IMR-90 (cell line): ENCODE data around the gene TULP4. TPM values are rescaled to one million over a fixed set of nuclear protein-coding genes. Genes with fewer than 3 reads are reported as not detected.

Source experiments
- ATAC-seq: fragments of 200-7000 bp; cut with Tn5 transposase; 2 replicates; pipeline ENCODE4 v1.9.1; 2020; ENCODE audit warnings: low read depth, mild to moderate bottlenecking, moderate library complexity
- BruUV-seq: library from RNA; stranded (reverse); fragments of 400-500 nt; replicated peaks from 2 replicates; lab custom pipeline; 2021; lab: Mats Ljungman, UMichigan
- CTCF ChIA-PET: fragments of 300-600 bp; formaldehyde crosslinking; extraction: SDS; loops from one replicate; lab custom pipeline; 2021; ENCODE audit warnings: antibody characterized with exemption; lab: Yijun Ruan, JAX
- POLR2A ChIA-PET: fragments of 300-600 bp; sonication (Branson Sonifier 250); formaldehyde crosslinking; loops from one replicate; lab custom pipeline; 2022; ENCODE audit warnings: antibody characterized with exemption; ENCODE audit not compliant: unreplicated experiment; lab: Charles Lee
- DNase-seq: peaks from one replicate; pipeline ENCODE4 v3.0.0; 2013
- H2AFZ ChIP-seq: replicated peaks from 2 replicates; pipeline ENCODE3; 2013; ENCODE audit warnings: low read length, mild to moderate bottlenecking; ENCODE audit not compliant: poor library complexity
- H2AK5ac ChIP-seq: 2 replicates; pipeline ENCODE4 v1.6.1; 2013; ENCODE audit warnings: low read depth, low read length, inconsistent platforms
- H2AK9ac ChIP-seq: replicated peaks from 2 replicates; pipeline ENCODE3; 2013; ENCODE audit warnings: mild to moderate bottlenecking, low read depth, low read length, moderate library complexity; ENCODE audit not compliant: poor library complexity
- H2BK120ac ChIP-seq: 2 replicates; pipeline ENCODE4 v1.6.1; 2013; ENCODE audit warnings: low read depth, low read length, inconsistent platforms
- H2BK15ac ChIP-seq: 3 replicates; pipeline ENCODE4 v1.6.1; 2013; ENCODE audit warnings: low read depth, low read length, inconsistent platforms
- H2BK20ac ChIP-seq: 2 replicates; pipeline ENCODE4 v1.6.1; 2013; ENCODE audit warnings: low read depth, mild to moderate bottlenecking, inconsistent platforms, low read length, moderate library complexity
- H2BK5ac ChIP-seq: 2 replicates; pipeline ENCODE4 v1.6.1; 2013; ENCODE audit warnings: mild to moderate bottlenecking, low read depth, low read length, inconsistent platforms; ENCODE audit not compliant: poor library complexity, severe bottlenecking
- H3K14ac ChIP-seq: replicated peaks from 2 replicates; pipeline ENCODE4 v1.6.1; 2013; ENCODE audit warnings: low read depth, low read length, inconsistent platforms
- H3K18ac ChIP-seq: 2 replicates; pipeline ENCODE4 v1.6.1; 2013; ENCODE audit warnings: low read depth, low read length, control low read depth
- H3K23ac ChIP-seq: 2 replicates; pipeline ENCODE4 v1.6.1; 2013; ENCODE audit warnings: low read depth, low read length, inconsistent platforms
- H3K27ac ChIP-seq: 2 replicates; pipeline ENCODE4 v1.5.1; 2013; ENCODE audit warnings: mild to moderate bottlenecking, control low read depth, low read length; ENCODE audit not compliant: insufficient read depth
- H3K27me3 ChIP-seq: 2 replicates; pipeline ENCODE4 v1.6.1; 2013; ENCODE audit warnings: low read length; ENCODE audit not compliant: control insufficient read depth, insufficient read depth
- H3K36me3 ChIP-seq: 2 replicates; pipeline ENCODE4 v1.6.1; 2013; ENCODE audit warnings: low read length, mixed read lengths; ENCODE audit not compliant: control insufficient read depth, insufficient read depth
- H3K4ac ChIP-seq: 2 replicates; pipeline ENCODE4 v1.6.1; 2013; ENCODE audit warnings: low read depth, low read length, inconsistent platforms
- H3K4me1 ChIP-seq: 2 replicates; pipeline ENCODE4 v1.6.1; 2013; ENCODE audit warnings: low read length, mixed read lengths; ENCODE audit not compliant: control insufficient read depth, insufficient read depth
- H3K4me2 ChIP-seq: 2 replicates; pipeline ENCODE4 v1.6.1; 2013; ENCODE audit warnings: low read depth, mild to moderate bottlenecking, control low read depth, low read length, moderate library complexity
- H3K4me3 ChIP-seq: 2 replicates; pipeline ENCODE4 v1.5.1; 2013; ENCODE audit warnings: low read depth, mild to moderate bottlenecking, control low read depth, low read length, moderate library complexity; ENCODE audit not compliant: insufficient read depth
- H3K56ac ChIP-seq: 2 replicates; pipeline ENCODE4 v1.6.1; 2013; ENCODE audit warnings: low read length, inconsistent platforms; ENCODE audit not compliant: insufficient read depth; ENCODE audit errors: extremely low read depth
- H3K79me1 ChIP-seq, 2 experiments: 2 replicates each; pipeline ENCODE4 v1.6.1; 2013; ENCODE audit warnings: low read length in 2 of 2, inconsistent platforms in 1 of 2, low read depth in 1 of 2
- H3K9ac ChIP-seq: 2 replicates; pipeline ENCODE4 v1.6.1; 2013; ENCODE audit warnings: low read depth, low read length, control low read depth
- H3K9me1 ChIP-seq: 2 replicates; pipeline ENCODE4 v1.6.1; 2013; ENCODE audit warnings: low read length, inconsistent platforms; ENCODE audit not compliant: insufficient read depth
- H3K9me3 ChIP-seq: 2 replicates; pipeline ENCODE4 v1.6.1; 2013; ENCODE audit warnings: low read length; ENCODE audit not compliant: control insufficient read depth, insufficient read depth
- H4K20me1 ChIP-seq: 2 replicates; pipeline ENCODE4 v1.6.1; 2013; ENCODE audit warnings: low read length, inconsistent platforms; ENCODE audit not compliant: insufficient read depth
- H4K5ac ChIP-seq: 2 replicates; pipeline ENCODE4 v1.6.1; 2013; ENCODE audit warnings: mild to moderate bottlenecking, low read depth, low read length, control low read depth
- H4K8ac ChIP-seq, 2 experiments: 2 replicates each; pipeline ENCODE4 v1.6.1; 2013; ENCODE audit warnings: low read depth in 2 of 2, low read length in 2 of 2, control low read depth in 1 of 2, inconsistent platforms in 1 of 2
- H4K91ac ChIP-seq: 2 replicates; pipeline ENCODE4 v1.6.1; 2013; ENCODE audit warnings: low read depth, low read length, inconsistent platforms; ENCODE audit not compliant: insufficient read depth
- CEBPB ChIP-seq: IDR thresholded peaks from 2 replicates; pipeline ENCODE4 v1.6.1; 2012; ENCODE audit warnings: low read depth, low read length, improper control_type of control experiment
- MAFK ChIP-seq: IDR thresholded peaks from 2 replicates; pipeline ENCODE4 v1.6.1; 2012; ENCODE audit warnings: low read depth, low read length, improper control_type of control experiment
- MXI1 ChIP-seq: IDR thresholded peaks from 2 replicates; pipeline ENCODE4 v1.6.1; 2012; ENCODE audit warnings: low read depth, mild to moderate bottlenecking, low read length, moderate library complexity, borderline replicate concordance
- WGBS, 2 experiments: methylation state at CpG; one replicate each; pipeline versions ENCODE4 v1.1.5 to v1.1.7; 2013; ENCODE audit warnings: missing lambda C conversion rate in 2 of 2; ENCODE audit not compliant: insufficient read length in 1 of 2; ENCODE audit errors: extremely low coverage in 2 of 2; 5-methylcytosine and 5-hydroxymethylcytosine counted together
- dilution Hi-C: fragments of 300-500 bp; cut with HindIII; formaldehyde crosslinking; loops from one replicate; pipeline ENCODE4 v1.14.3; 2018; ENCODE audit warnings: low sequenced_read_pairs; ENCODE audit not compliant: unreplicated experiment
- in situ Hi-C: fragments of 300-500 bp; cut with MboI; formaldehyde crosslinking; loops from 3 replicates; pipeline ENCODE4 v1.14.3; 2019; ENCODE audit warnings: low sequenced_read_pairs, inconsistent platforms, mixed read lengths
- intact Hi-C: fragments of 100-400 bp; cut with micrococcal nuclease; formaldehyde crosslinking; loops from 2 replicates; pipeline ENCODE4 v1.10.0; 2022
- polyA plus RNA-seq, 3 experiments: library from polyadenylated mRNA; depleted of rRNA; stranded (reverse); fragments of >200 nt; gene quantifications; 2 replicates each; pipeline ENCODE4 v1.2.3, GENCODE V29; 2012; ENCODE audit warnings: low replicate concordance in 1 of 3
- total RNA-seq: library from RNA; depleted of rRNA; stranded (reverse); fragments of >200 nt; gene quantifications from 2 replicates; pipeline ENCODE4 v1.2.3, GENCODE V29; 2012

Gene TULP4
- total and polyA plus RNA-seq, 2 of the 4 experiments (the other 2 are of a cell fraction) = 8.1 to 30.6 TPM

GRCh38 chr6:158312165-158312564 is at the start of gene TULP4 (continued):
- TF ChIP-seq MXI1 = no peak

DNA sequence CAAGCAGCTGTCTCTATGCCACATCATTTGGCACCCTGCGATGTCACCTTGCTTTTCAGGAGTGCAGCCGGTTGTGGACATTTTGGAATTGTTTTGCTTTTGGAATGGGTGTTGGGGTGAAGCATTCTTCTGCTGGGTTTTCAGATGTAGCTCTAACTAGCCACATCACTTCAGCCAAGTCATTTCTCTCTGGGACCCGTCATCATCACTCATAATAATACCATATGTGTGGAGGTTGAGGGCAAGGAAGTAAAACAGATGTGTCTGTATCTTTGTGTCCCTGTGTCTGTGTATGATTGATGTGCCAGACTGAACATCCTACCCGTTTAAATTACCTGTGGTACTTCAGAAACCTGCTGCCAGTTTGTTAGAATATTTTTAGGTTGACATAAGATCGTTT is 49.5 kb upstream of the TULP4 start:
- Histone ChIP-seq H3K4ac (no peak overlapping the region), H4K5ac (no peak overlapping the region), H3K23ac (no peak overlapping the region), H2BK5ac (no peak overlapping the region), H3K9ac (no peak overlapping the region), H2BK120ac (no peak overlapping the region), H3K14ac (no peak overlapping the region), H3K4me2 (no peak overlapping the region), H3K18ac (no peak overlapping the region), H3K9me1 (peaks cover 16% of the 10 kb centered on the region; the same call in 1 of the 2 replicates), H2AK9ac (no peak overlapping the region), H3K27me3 (no peaks in the 10 kb centered on the region), H4K20me1 (peaks cover 9% of the 10 kb centered on the region), H3K36me3 (peaks cover 3% of the 10 kb centered on the region; the same call in 1 of the 2 replicates), H3K27ac (no peak overlapping the region), H4K8ac (no peak overlapping the region), H3K4me1 (no peaks in the 10 kb centered on the region), H3K4me3 (no peak overlapping the region), H2AK5ac (no peak overlapping the region), H2AFZ (no peak overlapping the region), H4K91ac (no peak overlapping the region), H2BK20ac (no peak overlapping the region), H3K9me3 (no peaks in the 10 kb centered on the region), H3K56ac (no peak overlapping the region), H2BK15ac (no peak overlapping the region), H3K79me1 (peaks cover 13 to 52% of the 10 kb centered on the region in 2 experiments)
- no TSS peak for BruUV-seq
- in situ Hi-C loops = no loop called here
- no CpG with 5 or more reads among the region's 5 CpGs for WGBS, 2 experiments
- ChIA-PET CTCF (no interaction called here), POLR2A (no interaction called here)
- TF ChIP-seq MAFK (no peak), CEBPB (no peak), MXI1 (no peak)
- no peak for ATAC-seq
- intact Hi-C loops = no loop called here
- dilution Hi-C loops = no loop called here
- DNase-seq = no peak
